T47D (cell line): ENCODE measurements around the gene ABCA5.

Experiments used
- DNase-seq, 2 experiments: peaks; one replicate each; pipeline versions ENCODE4 v3.0.0 to v3.0.0-alpha.2; 2011 to 2012; ENCODE audit warnings: low read depth in 1 of 2, low spot score in 1 of 2
- JUND ChIP-seq: IDR thresholded peaks from 2 replicates; pipeline ENCODE4 v1.6.1; 2012; ENCODE audit warnings: low read depth
- in situ Hi-C: cut with HindIII; loops from 2 replicates; pipeline ENCODE4 v1.10.0; 2016; ENCODE audit warnings: low sequenced_read_pairs, low pct_unique_long_range_greater_than_20kb

The ABCA5 gene

GRCh38 chr17:69346766-69347165, 19.8 kb upstream of the ABCA5 start:
- TF ChIP-seq JUND, result no peak
- in situ Hi-C loops, result no loop called here

DNA sequence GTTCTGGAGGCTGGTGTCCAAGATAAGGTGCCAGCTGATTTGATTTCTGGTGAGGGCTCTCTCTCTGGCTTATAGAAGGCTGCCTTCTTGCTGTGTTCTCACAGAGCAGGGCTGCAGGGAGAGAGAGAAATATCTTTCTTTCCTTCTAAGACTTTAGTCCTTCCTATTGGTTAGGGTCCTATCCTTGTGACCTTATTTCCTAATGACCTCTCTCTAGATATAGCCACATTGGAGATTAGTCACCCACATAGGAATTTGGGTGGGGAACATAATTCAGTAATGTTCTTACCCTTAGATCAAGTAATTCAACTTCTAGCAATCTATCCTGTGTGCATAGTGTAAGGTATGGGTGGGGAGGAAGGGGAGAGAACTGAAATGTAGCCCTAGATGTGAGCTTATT, 18.0 kb upstream of the ABCA5 start:
- no peak for TF ChIP-seq JUND
- no peak for DNase-seq
- in situ Hi-C loops, result no loop called here

More at GRCh38 chr17:69346766-69347165, 19.8 kb upstream of the ABCA5 start:
- DNase-seq, result no peak

GRCh38 chr17:69342896-69343644, 16.1 kb upstream of the ABCA5 start:
- DNase-seq, result no peak
- in situ Hi-C loops, result no loop called here
- no peak for TF ChIP-seq JUND

GRCh38 chr17:69339937-69340336, 13.0 kb upstream of the ABCA5 start:
- DNase-seq, result no peak
- no peak for TF ChIP-seq JUND
- in situ Hi-C loops, result no loop called here

DNA sequence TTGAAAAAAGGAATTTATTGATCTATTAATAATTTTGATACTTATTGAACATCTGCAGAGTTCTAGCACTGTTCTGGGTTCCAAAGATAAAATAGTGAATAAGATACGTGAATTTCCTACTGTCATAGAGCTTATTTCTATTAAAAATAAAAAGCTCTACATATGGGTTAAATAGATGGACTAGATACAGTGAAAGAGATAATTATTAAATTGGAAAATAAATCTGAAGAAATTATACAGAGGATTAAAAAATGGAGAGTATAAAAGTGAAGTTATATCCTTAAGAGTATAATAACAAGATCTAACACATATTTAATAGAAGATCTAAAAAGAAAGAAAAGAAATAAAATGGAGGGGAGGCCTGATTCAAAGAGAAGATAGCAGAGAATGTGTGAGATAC, 10.1 kb upstream of the ABCA5 start:
- in situ Hi-C loops, result no loop called here
- no peak for TF ChIP-seq JUND
- DNase-seq, result no peak

DNA sequence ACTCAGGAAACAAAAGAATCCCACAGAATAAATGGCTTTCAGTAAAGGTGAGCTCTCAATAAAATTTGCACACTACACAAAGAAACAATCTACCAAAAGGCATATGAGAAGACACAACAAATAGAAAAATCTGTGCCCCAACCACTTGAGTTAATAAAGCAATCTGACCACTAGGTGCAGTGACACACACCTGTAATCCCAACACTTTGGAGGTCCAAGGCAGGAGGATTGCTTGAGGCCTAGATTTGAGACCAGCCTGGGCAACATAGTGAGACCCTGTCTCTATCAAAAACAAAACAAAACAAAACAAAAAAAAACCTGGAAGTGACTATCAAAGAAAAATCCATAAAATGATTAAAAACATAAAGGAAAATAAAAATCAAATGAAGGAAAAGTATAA, 9.6 kb upstream of the ABCA5 start:
- no peak for TF ChIP-seq JUND
- no peak for DNase-seq
- in situ Hi-C loops, result no loop called here

GRCh38 chr17:69335058-69335457, 8.1 kb upstream of the ABCA5 start:
- DNase-seq, result peak; percentile 72 to 83
- in situ Hi-C loops, result no loop called here
- TF ChIP-seq JUND, result no peak

DNA sequence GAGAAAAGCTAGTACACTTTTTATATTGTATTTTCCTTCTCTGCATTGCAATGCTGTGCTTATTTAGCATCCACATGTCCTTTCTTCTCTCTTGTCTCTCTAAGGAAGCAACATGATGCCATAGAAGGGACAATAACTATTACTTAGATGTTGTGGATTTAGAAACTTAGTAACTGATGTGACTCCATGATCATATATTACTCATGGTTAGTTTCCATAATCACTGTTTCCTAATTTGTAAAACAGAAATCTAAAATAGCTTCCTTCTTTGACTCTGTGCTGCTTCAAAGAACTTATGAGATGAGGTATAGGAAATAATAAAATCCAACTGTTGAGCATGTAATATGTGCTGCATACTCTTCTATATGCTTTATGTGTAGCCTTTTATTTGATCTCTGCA, 6.6 kb upstream of the ABCA5 start:
- TF ChIP-seq JUND, result no peak
- in situ Hi-C loops, result no loop called here
- DNase-seq, result no peak

GRCh38 chr17:69331756-69332155, 4.8 kb upstream of the ABCA5 start:
- DNase-seq, result no peak
- in situ Hi-C loops, result no loop called here
- TF ChIP-seq JUND, result no peak

DNA sequence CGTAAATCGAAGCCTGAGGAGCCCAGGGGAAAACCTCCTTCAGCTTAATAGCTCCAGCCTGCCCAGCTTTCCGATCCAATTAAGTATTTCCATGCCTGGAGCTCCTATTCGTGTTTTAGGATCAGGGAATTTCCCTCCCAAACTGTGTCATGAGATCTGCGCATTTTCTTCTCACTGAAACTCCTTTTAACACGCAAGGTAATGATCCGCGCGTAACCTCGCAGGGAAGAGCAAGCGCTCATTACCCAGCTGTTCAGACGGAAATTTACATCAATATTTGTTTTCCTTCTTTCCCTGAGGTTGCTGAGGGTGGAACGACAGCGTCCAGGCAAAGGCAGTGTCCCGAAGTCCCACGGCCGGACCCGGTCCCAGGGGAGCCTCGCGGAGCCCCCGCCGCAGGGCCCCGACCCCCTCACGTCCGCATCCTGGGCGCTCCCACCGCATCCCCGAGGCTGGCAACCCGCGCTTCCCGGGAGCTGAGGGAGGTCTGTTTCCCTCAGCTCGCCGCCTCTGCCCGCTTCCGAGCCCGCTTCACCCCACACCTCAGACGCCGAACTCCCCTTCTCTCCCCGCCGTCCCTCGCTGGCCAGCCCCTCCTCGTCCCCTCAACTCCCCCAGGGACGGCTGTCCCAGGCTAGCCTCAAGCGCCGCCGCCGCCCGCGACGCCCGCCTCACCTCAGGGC, 415 bp downstream of the ABCA5 start:
- DNase-seq, result peak in 1 of 2 experiments; percentile 54

GRCh38 chr17:69325518-69326376, 1.2 kb downstream of the ABCA5 start:
- in situ Hi-C loops, result no loop called here
- no peak for TF ChIP-seq JUND
- peak; percentile 23 to 78 for DNase-seq

More for the DNA sequence above, 415 bp downstream of the ABCA5 start:
- no peak for TF ChIP-seq JUND
- in situ Hi-C loops, result no loop called here

GRCh38 chr17:69323806-69324205, 3.1 kb downstream of the ABCA5 start:
- in situ Hi-C loops, result no loop called here
- DNase-seq, result no peak
- no peak for TF ChIP-seq JUND

DNA sequence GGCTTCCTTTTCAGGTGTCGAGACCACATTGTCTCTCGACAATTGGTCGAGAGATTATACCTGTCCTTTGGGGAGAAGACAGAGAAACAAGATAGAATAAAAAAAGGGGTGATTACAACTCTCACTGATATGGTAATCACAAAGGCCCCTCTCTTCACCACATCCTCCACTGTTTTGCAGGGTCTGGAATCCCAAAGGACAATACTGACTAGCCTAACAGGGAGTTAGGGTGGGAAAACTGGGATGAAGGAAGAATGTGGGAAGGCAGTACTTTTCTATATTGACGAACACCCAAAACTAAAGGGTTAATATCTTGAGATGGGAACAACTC, 6.1 kb downstream of the ABCA5 start:
- DNase-seq, result no peak
- in situ Hi-C loops, result no loop called here
- TF ChIP-seq JUND, result no peak
